ENCODE results near the gene WDFY4.

Gene WDFY4

DNA sequence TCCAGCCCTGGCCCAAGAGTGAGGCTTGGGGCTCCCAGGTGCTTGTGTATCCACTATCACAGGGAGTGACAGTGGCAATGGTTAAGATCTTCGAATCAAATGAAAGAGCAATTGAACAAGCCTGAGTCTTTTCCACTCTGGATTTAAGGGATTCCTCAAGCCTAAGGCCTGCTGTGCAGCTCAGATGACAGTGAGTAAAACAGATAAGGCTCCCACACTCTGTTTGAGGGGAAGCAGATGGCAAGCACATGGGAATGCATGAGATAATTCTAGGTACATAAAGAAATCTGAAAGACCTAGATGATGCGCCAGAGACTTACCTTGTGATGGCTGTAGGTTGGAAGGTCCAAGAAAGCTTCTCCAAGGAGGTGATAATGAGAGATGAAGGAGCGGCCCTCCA is 159.9 kb downstream of the WDFY4 start:
- Histone ChIP-seq H3K9ac (ENCODE audit: low read depth, low read length, poor library complexity, severe bottlenecking) (no peak overlapping the region), H3K4me1 (ENCODE audit: insufficient read depth, low read length, poor library complexity, severe bottlenecking) (no peaks in the 10 kb centered on the region), H3K4me2 (ENCODE audit: low read depth, low read length, poor library complexity, severe bottlenecking) (no peak overlapping the region), H3K9me2 (replicated peaks; ENCODE audit: low read depth, low read length) (no peaks in the 10 kb centered on the region), H3K36me3 (ENCODE audit: insufficient read depth, low read length) (no peaks in the 10 kb centered on the region), H3K27me3 (ENCODE audit: insufficient read depth, low read length, poor library complexity, severe bottlenecking) (no peaks in the 10 kb centered on the region), H3K9me3 (ENCODE audit: insufficient read depth, low read depth, low read length) (no peaks in the 10 kb centered on the region), H3K79me2 (ENCODE audit: insufficient read depth, low read length) (no peaks in the 10 kb centered on the region), H4K20me1 (ENCODE audit: insufficient read depth, low read length, poor library complexity, severe bottlenecking) (no peaks in the 10 kb centered on the region), H2AFZ (ENCODE audit: low read length) (no peak overlapping the region), H3K4me3 (ENCODE audit: low read length, poor library complexity, severe bottlenecking) (no peak overlapping the region), H3F3A (ENCODE audit: low read depth) (no peaks in the 10 kb centered on the region)
- TF ChIP-seq, protein P1, sequence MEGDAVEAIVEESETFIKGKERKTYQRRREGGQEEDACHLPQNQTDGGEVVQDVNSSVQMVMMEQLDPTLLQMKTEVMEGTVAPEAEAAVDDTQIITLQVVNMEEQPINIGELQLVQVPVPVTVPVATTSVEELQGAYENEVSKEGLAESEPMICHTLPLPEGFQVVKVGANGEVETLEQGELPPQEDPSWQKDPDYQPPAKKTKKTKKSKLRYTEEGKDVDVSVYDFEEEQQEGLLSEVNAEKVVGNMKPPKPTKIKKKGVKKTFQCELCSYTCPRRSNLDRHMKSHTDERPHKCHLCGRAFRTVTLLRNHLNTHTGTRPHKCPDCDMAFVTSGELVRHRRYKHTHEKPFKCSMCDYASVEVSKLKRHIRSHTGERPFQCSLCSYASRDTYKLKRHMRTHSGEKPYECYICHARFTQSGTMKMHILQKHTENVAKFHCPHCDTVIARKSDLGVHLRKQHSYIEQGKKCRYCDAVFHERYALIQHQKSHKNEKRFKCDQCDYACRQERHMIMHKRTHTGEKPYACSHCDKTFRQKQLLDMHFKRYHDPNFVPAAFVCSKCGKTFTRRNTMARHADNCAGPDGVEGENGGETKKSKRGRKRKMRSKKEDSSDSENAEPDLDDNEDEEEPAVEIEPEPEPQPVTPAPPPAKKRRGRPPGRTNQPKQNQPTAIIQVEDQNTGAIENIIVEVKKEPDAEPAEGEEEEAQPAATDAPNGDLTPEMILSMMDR (conservative IDR thresholded peaks at IDR 0.05; ENCODE audit: low read length) = no peak
- no peak for TF ChIP-seq EZH2phosphoT487 (IDR thresholded peaks at IDR 0.05; ENCODE audit: borderline replicate concordance)

DNA sequence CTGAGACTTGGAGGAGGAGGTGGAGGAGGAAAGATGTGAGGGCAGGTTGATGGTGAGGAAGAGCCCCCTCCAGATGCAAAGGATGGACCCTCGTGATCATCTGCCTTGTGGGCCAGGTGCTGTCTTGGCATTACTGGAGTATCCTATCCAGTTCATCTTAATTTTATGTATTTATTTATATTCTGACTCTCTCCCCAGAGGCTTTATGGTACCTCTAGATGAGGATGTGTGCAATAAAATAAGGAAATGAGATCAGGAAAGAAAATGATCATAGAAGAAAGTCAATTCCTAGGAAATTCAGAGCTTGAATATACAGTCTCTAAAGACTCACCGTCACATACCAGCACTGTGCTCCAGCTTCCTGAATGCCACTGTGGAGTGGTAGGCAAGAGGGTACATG is 160.8 kb downstream of the WDFY4 start:
- H3K27me3 ChIP-seq (ENCODE audit: insufficient read depth, low read length, poor library complexity, severe bottlenecking) = no peaks in the 10 kb centered on the region
- H3K9me2 ChIP-seq (replicated peaks; ENCODE audit: low read depth, low read length) = no peaks in the 10 kb centered on the region
- no peak overlapping the region for H3K4me3 ChIP-seq (ENCODE audit: low read length, poor library complexity, severe bottlenecking)
- no peaks in the 10 kb centered on the region for H4K20me1 ChIP-seq (ENCODE audit: insufficient read depth, low read length, poor library complexity, severe bottlenecking)
- H2AFZ ChIP-seq (ENCODE audit: low read length) = no peak overlapping the region
- no peak for TF ChIP-seq EZH2phosphoT487 (IDR thresholded peaks at IDR 0.05; ENCODE audit: borderline replicate concordance)
- H3K9me3 ChIP-seq (ENCODE audit: insufficient read depth, low read depth, low read length) = no peaks in the 10 kb centered on the region
- H3K36me3 ChIP-seq (ENCODE audit: insufficient read depth, low read length) = no peaks in the 10 kb centered on the region
- no peaks in the 10 kb centered on the region for H3K4me1 ChIP-seq (ENCODE audit: insufficient read depth, low read length, poor library complexity, severe bottlenecking)
- no peaks in the 10 kb centered on the region for H3K79me2 ChIP-seq (ENCODE audit: insufficient read depth, low read length)
- no peak overlapping the region for H3K4me2 ChIP-seq (ENCODE audit: low read depth, low read length, poor library complexity, severe bottlenecking)
- no peak overlapping the region for H3K9ac ChIP-seq (ENCODE audit: low read depth, low read length, poor library complexity, severe bottlenecking)
- no peaks in the 10 kb centered on the region for H3F3A ChIP-seq (ENCODE audit: low read depth)

DNA sequence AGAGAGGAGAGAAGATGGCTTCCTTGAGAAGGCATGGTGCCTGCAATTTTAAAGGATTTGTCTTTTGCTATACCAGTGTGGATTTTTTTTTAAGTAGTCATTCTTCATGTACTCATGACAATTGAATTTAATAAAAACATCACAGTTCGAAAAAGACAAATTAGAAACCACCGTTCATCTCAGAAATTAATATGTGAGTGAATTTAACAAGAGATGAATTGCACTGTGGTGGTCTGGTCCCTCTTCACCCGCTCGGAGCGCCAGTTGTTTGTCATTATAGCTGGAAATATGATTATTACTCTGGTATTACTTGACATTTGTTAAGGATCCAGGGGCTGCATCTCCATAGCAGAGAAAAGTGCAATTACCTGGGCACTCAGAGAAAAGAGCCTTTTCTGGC is 163.0 kb downstream of the WDFY4 start:
- Histone ChIP-seq H3K36me3 (ENCODE audit: insufficient read depth, low read length) (no peaks in the 10 kb centered on the region), H3K9me3 (ENCODE audit: insufficient read depth, low read depth, low read length) (no peaks in the 10 kb centered on the region), H3K27me3 (ENCODE audit: insufficient read depth, low read length, poor library complexity, severe bottlenecking) (no peaks in the 10 kb centered on the region), H3F3A (ENCODE audit: low read depth) (no peaks in the 10 kb centered on the region), H3K4me1 (ENCODE audit: insufficient read depth, low read length, poor library complexity, severe bottlenecking) (no peaks in the 10 kb centered on the region), H3K9ac (ENCODE audit: low read depth, low read length, poor library complexity, severe bottlenecking) (no peak overlapping the region), H3K9me2 (replicated peaks; ENCODE audit: low read depth, low read length) (no peaks in the 10 kb centered on the region), H4K20me1 (ENCODE audit: insufficient read depth, low read length, poor library complexity, severe bottlenecking) (no peaks in the 10 kb centered on the region), H3K79me2 (ENCODE audit: insufficient read depth, low read length) (no peaks in the 10 kb centered on the region), H3K4me2 (ENCODE audit: low read depth, low read length, poor library complexity, severe bottlenecking) (no peak overlapping the region), H3K4me3 (ENCODE audit: low read length, poor library complexity, severe bottlenecking) (no peak overlapping the region), H2AFZ (ENCODE audit: low read length) (no peak overlapping the region)
- TF ChIP-seq, protein P1 (conservative IDR thresholded peaks at IDR 0.05; ENCODE audit: low read length) = no peak
- TF ChIP-seq EZH2phosphoT487 (IDR thresholded peaks at IDR 0.05; ENCODE audit: borderline replicate concordance) = no peak

DNA sequence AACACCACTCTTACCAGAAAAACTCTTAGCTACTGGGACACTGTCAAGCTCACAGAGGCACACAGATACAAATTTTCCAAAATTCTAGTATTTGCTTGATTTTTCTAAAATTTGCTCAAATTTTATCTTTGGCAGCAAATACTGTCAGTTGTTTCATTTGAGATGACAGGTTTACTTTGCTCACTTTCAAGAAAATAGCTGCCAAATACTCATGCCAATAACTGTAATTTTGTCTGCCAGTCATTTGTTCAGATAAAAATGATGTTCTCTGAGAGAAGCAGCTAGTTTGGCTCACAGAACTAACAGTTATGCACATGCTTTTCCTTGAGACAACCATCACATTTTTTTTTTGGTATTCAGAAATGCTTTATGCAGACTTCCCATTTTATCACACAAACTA is 172.2 kb downstream of the WDFY4 start:
- no peaks in the 10 kb centered on the region for H4K20me1 ChIP-seq (ENCODE audit: insufficient read depth, low read length, poor library complexity, severe bottlenecking)
- H3K36me3 ChIP-seq (ENCODE audit: insufficient read depth, low read length) = no peaks in the 10 kb centered on the region
- H3K4me1 ChIP-seq (ENCODE audit: insufficient read depth, low read length, poor library complexity, severe bottlenecking) = no peaks in the 10 kb centered on the region
- H3K4me2 ChIP-seq (ENCODE audit: low read depth, low read length, poor library complexity, severe bottlenecking) = no peak overlapping the region
- no peak overlapping the region for H3K9ac ChIP-seq (ENCODE audit: low read depth, low read length, poor library complexity, severe bottlenecking)
- H3K9me3 ChIP-seq (ENCODE audit: insufficient read depth, low read depth, low read length) = no peaks in the 10 kb centered on the region
- H3F3A ChIP-seq (ENCODE audit: low read depth) = no peaks in the 10 kb centered on the region
- H2AFZ ChIP-seq (ENCODE audit: low read length) = no peak overlapping the region
- H3K27me3 ChIP-seq (ENCODE audit: insufficient read depth, low read length, poor library complexity, severe bottlenecking) = no peaks in the 10 kb centered on the region
- no peak for TF ChIP-seq EZH2phosphoT487 (IDR thresholded peaks at IDR 0.05; ENCODE audit: borderline replicate concordance)
- TF ChIP-seq, protein P1 (conservative IDR thresholded peaks at IDR 0.05; ENCODE audit: low read length) = no peak
- H3K4me3 ChIP-seq (ENCODE audit: low read length, poor library complexity, severe bottlenecking) = no peak overlapping the region
- no peaks in the 10 kb centered on the region for H3K9me2 ChIP-seq (replicated peaks; ENCODE audit: low read depth, low read length)
- H3K79me2 ChIP-seq (ENCODE audit: insufficient read depth, low read length) = no peaks in the 10 kb centered on the region
